Hindlimb muscle (tissue), 1 donor: Measurements from ENCODE around the gene CFAP97D2. TPM values are rescaled to one million over a fixed set of nuclear protein-coding genes. Genes with fewer than 3 reads are reported as not detected.
"Not testable (repeated sequence)": the region's sequence is repeated elsewhere in the genome, so short reads cannot be mapped to it uniquely, and the experiment has no call there.

Source experiments
- DNase-seq: peaks from one replicate; pipeline ENCODE4 v3.0.0-alpha.2; 2013
- polyA plus RNA-seq: library from polyadenylated mRNA; unstranded; fragments of 120-200 nt; gene quantifications from one replicate; pipeline ENCODE4 v1.2.1, GENCODE V29; 2013; ENCODE audit not compliant: insufficient read length

Gene CFAP97D2
- polyA plus RNA-seq, 1 donor = not detected

GRCh38 chr13:114143806-114144605 is 35.1 kb upstream of the CFAP97D2 start:
- no peak for DNase-seq

DNA sequence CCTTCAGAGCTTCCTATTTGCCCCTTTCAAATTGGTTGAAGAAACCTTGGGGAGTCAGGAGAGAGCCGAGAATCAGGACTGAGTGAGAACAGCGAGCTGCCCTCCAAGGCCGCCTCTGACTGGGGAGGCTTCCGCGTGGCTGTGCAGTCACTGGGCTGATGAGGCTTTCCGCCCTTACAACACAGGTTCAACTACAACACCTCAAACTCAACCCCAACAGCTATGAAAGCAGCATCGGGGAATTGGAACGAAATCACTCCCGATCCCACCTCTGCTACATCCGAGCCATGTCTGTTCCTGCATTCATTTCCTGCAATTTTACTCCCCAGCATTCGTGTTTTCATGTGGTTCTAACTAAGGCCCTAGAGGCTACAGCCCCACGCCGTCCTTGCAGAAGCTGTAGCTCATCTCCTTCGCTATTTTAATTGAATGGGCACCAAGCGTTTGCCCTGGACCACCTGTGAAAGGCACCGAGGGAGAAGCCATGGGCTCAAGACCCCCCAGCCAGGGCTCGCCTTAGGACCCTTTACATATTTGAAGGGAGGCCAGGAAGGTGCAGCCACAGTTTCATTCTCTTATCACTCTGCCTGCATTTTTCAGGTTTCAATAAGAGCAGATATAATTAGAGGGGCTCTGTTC is 34.3 kb upstream of the CFAP97D2 start:
- DNase-seq = no peak

DNA sequence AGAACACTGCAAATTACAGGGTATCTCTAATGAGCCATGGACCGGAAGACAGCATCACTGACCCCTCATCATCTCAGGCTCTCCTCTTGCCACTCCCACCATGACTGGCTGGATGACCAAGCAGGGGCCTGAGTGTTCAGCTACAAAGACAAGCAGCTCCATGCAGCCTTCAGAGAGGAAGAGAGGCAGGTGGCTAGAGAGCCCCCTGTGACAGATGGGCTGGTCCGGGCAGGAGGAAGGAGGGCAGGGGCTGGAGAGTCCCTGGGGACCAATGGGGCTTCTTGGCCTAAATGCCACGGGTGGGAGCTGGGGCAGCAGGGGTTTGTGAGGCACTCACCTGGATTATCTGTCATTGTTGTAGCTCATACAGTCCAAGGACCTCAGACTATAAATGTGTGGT is 33.8 kb upstream of the CFAP97D2 start:
- no peak for DNase-seq

DNA sequence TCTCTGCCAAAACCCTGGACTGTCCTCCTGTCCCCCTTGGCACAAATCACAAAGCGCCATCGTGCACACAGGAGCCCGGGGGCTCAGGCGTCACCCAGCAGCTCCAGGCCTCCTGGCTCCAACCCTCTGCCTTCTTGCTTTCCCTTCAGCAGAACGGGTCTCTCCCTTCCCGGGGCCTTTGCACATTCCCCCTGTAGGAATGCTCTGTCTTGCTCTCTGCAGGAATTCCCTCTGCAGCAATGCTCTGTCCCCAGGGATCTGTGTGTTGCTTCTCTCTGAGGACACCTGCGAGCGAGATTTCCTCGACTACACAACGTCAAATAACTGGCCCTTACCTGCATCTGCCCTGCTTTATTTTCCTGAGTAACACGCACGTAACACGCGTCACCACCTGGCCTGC is 33.3 kb upstream of the CFAP97D2 start:
- DNase-seq = no peak

DNA sequence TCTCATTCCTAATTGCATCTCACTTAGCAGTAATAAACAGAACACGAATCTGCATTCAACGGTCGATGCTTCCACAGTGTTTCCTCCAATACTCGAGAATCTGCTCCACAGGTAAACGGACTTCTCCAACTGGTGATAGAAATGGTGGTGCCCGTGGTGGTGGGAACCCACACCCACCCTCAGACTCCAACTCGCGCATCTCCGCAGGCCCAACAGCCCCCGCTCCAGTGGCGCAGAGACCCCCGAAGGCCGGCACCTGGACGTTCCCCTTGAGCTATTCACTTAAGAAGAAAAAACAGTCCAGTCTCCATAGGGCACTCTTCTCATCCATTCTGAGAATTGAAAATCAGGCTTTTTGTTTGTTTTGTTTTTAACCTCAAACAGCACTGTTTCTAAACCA is 32.9 kb upstream of the CFAP97D2 start:
- DNase-seq = no peak

DNA sequence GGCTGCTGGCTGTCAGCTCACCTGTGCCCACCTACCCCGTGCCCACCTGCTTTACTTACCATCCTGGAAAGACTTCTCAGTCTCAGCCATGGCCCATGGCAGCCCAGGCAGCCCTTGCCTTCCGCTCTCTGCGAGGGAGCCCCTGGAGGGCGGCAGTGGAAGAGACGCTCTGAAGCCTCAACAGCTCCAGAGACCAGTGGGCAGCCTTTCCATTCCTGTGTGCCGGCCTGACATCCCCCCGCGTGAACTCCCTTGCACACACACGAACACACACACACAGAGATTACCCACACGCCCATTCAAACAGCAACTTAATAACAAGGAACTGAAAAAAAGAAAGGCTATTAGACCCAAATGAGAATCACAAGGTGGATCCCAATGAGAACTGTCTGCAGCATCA is 32.4 kb upstream of the CFAP97D2 start:
- no peak for DNase-seq

DNA sequence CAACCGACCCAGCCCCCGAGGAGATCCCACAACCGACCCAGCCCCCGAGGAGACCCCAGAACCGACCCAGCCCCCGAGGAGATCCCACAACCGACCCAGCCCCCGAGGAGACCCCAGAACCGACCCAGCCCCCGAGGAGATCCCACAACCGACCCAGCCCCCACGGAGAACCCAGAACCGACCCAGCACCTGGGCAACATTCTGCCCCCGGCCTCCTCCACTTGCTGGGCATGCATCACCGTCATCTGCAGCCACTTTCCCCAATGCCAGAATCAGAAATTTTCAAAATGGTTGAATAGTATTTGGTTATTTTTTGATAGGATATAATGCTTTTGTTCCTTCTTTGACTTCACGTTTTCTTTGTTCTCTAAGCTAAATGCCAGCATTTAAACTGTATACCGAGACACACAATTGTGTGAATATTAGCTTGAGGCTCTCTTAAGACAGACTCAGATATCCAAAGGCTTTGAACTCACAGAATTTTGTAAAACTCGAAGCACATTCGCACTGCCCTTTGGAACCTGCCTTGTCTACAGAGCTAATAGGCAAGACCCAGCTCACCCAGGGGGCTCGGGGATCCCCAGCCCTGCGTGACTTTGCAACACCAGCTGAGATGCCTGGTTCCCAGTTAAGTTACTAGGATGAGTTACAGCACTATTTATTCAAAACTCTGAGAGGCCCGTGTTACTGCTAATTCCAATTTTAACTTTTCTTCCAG is 31.1 kb upstream of the CFAP97D2 start:
- no peak for DNase-seq

- DNase-seq = no peak
These were observed 30.6 kb upstream of the CFAP97D2 start for GRCh38 chr13:114148521-114148855.

GRCh38 chr13:114148886-114149285 is 30.2 kb upstream of the CFAP97D2 start:
- not testable (repeated sequence) for DNase-seq

DNA sequence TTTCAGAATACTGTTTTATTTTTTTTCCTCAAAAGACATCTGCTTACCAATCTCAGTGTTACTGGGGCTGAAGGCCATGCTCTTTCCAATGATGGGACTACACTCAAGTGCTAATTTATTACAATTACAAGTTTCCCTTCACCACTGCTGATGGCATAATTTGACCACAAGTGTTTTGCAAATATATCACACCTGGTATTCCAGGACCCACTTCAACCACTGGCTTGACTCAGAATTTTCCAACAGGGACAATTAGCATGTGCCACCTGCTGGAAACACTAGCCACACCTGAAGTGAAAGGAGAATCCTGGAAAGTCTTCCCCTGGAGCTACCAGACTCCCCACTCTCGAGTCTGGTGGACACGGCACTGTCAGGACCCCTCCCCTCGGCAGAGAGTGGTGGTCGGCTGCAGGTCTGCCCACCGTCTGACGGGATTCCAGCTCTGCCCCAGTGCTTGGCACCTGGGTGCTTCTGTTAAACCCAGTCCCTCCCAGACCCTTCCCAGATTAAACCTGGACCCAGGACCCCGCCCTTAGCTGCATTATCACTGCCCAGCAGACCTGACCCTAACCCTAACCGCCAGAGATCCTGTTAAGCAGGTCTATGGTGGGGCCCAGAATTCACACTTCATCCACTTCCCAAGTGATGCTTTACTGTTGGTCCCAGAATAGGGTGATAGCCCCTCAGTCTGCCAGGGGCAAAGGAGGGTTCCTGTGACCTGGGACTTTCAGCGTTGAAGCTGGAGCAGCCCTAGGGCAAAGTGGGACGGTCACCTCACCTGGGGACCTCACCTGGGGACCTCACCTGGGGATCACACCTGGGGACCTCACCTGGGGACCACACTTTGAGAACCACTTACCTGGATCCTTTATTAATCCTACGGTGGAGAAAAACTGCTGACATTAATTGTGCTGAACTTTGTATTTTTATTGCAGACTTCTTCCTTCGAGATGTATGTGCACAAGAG is 29.0 kb upstream of the CFAP97D2 start:
- DNase-seq = no peak

- no peak for DNase-seq
These were observed 28.0 kb upstream of the CFAP97D2 start for GRCh38 chr13:114151031-114151430.

- no peak for DNase-seq
These were observed 27.3 kb upstream of the CFAP97D2 start for GRCh38 chr13:114151565-114152284.

DNA sequence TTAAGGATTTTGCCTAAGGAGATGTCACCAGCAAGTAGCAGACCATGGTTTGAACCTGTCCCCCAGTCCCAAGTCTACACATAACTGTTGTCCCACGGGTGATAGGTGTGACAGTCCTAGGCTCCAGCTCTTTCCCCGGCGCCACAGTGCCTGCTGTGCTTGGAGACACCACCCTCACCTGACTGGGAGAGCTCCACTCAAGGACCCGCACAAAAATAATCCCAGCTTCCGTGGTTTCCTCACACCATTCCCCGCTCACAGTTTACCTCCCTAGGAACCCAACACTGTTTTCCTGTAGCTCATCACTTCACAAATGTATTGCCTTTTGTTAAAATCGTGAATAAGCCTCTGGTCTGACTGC is 26.8 kb upstream of the CFAP97D2 start:
- DNase-seq = no peak

GRCh38 chr13:114152831-114153371 is 26.2 kb upstream of the CFAP97D2 start:
- DNase-seq = no peak

GRCh38 chr13:114153485-114154080 is 25.5 kb upstream of the CFAP97D2 start:
- no peak for DNase-seq

- no peak for DNase-seq
These were observed 24.6 kb upstream of the CFAP97D2 start for GRCh38 chr13:114154476-114154875.

DNA sequence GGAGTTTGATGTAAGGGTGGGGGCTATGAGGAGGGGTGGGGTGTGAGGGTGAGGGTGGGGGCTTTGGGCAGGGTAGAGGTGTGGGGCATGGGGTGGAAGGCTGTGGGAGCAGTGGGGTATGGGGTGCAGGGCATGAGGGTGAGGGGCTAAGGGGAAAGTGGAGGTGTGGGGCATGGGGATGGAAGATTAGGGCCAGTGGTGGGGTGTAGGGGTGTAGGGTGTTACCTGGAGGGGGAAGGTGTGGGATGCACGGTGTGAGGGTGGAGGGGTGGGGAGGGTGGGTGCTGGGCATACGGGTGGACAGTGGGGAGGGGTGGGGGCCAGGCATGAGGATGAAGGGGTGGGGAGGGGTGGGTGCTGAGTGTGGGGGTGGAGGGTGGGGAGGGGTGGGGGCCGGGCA is 23.7 kb upstream of the CFAP97D2 start:
- no peak for DNase-seq

- no peak for DNase-seq
These were observed 22.9 kb upstream of the CFAP97D2 start for GRCh38 chr13:114155926-114156883.

- DNase-seq = no peak
These were observed 21.1 kb upstream of the CFAP97D2 start for GRCh38 chr13:114157869-114158495.
